ENCODE results near the gene HAGHL.

HAGHL gene

DNA sequence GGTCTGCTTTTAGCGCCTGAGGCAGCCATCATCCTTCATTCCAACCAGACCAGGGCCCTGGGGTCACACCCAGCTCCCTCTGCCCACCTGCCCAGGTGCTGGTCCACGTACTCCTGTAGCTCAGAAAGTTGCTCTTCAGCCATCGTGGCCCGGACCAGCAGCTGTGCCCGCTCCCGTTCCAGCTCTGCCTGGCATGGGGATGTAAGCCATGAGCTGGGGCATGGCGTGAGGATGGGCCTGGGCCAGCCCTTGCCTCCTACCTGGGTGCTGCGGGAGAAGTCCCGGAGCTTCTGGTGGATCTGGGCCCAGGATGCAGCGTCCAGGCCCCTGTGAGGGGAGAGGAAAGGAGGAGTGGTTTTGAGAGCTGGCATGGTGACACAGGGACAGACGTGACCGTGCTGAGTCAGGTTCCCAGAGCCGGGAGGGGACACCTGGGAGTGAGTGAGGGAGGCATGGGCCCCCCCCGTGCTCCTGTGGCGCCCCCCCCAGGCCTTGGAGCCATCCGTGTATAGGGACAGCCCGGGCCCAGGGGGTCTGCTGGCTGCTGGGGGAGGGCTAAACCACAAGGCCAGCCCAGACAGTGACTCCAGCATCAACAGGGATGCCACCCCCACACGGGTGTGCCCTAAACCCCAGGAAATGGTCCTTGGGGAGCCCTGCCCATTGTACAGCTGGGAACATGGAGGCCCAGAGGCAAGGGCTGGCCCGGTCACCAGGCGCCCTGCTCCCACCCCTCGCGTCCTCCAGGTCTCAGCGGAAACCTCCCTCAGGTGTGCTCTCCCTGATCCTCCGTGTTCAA lies 3.9 kb upstream of the HAGHL start:
- DNase-seq, result no peak

DNA sequence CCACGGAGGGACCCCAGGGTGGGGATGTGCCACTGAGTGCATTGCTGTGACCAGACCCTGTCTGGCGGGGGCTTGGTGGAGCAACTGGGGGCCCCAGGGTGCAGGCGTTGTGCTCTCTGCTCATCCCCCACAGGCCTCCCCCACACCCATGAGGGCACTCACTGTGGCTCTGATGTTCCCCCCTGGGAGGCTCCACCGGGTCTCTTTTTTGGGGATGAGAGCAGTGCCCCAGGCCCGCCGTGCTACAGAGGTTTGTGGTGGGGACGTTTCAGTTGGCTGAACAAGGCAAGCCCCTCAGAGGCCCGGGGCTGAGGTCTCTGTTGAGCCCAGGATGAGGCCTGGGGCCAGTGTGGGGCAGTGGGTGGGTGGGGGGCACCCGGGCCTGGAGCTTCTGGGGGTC lies 3.2 kb upstream of the HAGHL start:
- no peak for DNase-seq

DNA sequence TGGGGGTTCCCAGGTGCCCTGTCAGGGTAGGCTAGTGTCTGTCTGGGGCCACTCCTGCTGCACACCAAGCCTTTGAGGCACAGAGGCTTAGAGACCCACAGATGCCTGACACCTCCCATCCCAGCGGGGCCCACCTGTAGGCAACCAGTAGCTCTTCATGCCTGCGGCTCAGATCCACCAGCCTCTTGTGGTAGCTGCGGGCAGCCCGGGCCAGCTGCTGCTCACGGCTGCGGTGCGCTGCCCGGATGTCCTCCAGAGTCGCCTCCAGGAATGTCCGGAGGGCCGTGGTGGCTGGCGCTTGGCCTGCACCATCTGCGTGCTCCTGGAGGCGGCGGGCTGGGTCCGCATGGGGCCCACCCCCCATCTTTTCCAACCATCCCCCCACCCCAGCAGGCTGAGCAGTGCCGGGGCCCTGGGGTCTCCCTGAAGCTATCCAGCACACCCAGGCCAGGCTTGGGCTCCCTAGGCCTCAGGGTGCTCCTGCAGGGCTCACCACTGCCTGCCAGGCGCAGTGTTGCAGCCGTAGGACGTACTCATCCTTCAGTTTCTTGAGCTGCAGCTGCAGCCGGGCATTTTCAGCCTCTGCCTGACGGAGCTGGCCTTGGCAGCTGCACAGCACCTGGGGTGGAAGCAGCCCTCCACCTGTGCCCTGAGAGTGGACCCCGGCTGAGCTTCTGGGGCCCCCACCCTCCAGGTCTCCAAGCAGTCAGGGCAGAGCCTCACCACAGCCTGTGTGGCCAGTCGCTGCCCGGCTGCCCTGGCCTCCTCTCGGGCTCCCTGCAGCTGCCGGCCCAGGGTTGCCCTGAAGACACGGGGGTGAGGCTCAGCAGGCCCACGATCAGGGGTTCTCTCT lies 2.5 kb upstream of the HAGHL start:
- DNase-seq, result no peak

DNA sequence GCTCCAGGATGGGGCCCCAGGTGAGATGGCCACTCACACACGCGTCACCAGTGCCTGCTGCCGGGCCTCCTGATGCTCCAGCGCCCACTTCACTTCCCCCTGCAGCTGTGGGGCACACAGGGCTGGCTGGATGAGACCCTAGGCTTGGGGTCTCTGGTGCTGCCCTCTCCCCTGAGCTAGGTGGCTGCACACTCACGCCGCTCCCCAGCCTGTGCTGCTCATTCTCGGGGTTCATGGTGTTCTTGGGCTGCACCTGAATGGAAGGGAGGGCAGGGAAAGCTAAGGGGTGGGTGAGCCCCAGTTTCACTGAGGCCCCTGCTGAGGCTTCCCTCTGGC lies 1.9 kb upstream of the HAGHL start:
- DNase-seq, result no peak

DNA sequence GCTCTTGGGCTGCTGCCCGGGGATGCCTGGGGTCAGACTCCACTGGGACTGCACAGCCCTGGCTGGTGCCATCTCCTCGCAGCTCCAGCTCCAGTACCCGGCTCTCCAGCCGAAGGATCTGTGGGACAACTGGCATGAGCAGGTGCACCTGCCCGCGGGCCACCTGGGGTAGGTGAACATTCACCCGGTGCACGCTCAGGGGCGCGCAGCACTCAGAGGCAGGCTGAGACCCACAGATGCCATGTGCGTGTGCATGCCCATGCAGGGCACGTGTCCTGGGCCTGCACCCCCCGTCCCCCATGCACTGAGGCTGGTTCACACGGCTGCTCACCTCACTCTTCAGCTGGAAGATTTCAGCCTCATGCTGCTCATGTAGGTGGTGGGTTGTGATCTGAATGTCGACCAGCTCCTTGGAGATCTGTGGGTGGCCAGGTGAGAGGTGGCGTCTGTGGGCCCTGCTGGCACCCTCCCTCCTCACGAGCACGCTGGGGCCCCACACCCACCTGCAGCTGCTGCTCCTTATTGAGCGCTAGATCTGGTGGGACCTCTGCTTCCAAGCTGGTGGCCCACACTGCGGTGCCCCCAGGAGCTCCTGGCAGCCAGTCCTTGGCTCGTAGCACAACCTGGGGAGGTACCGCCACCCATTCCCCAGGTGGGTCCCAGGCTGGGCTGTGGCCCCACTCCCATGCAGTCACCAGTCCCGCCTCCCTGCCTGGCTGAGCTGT lies 1.3 kb upstream of the HAGHL start:
- no peak for DNase-seq

DNA sequence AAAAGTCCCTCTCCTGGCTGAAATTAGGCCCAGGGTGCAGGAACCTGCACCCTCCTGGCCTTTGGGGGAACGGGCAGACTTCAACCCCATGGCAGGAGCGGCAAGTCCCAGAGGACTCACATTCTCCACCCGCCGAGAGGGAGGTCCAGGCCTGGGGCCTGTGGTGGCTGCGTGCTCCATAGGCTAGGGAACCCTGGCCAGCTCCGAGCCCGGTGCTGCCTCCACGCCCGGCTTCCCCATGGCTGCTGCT lies 793 bp upstream of the HAGHL start:
- no peak for DNase-seq

DNA sequence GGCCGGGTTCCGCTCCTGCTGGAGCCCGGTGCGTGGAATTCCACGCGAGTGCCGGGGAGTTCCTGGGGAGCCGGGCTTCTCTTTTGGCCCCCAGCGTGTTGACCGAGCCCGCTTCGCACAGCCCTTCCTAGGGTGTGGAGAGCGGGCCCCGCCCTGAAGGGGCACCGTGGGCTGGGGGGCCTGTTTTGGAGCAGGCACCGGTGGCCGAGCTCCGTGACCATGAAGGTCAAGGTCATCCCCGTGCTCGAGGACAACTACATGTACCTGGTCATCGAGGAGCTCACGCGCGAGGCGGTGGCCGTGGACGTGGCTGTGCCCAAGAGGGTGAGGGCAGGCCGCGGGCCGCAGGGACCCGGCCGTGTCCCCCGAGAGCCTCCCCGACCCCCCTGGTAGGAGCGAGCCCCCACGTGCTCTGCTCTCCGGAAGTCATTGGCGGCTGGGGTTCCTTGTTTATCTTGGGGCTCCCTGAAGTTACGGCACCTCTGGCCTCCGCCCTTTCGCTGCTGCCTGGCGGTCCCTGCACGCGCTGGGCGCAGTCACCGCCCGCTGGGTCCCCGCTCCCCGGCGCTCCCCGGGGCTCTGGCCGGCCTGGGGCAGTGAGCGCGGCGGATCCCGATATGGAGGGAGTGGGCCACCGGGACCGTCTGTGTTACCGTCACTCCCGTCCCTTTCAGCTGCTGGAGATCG lies 528 bp downstream of the HAGHL start:
- peak; percentile 19 for DNase-seq

DNA sequence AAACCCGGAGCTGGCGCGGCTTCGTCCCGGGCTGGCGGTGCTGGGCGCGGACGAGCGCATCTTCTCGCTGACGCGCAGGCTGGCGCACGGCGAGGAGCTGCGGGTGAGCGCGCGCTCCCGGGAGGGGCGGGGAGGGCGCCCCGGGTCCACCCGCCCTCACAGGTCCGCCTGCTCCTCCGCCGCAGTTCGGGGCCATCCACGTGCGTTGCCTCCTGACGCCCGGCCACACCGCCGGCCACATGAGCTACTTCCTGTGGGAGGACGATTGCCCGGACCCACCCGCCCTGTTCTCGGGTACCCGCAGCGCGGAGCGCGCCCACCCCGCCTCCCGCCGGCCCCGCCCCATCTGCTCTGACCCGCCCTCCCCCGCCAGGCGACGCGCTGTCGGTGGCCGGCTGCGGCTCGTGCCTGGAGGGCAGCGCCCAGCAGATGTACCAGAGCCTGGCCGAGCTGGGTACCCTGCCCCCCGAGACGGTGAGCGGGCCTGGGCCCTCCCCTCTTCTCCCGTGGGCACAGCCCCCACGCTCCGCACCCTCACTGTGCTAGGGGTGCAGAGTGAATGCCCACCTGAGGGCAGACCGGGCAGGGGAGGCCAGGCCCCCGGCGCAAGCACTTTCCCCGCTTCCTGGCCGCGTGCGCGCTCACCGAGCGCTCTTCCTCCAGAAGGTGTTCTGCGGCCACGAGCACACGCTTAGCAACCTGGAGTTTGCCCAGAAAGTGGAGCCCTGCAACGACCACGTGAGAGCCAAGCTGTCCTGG lies 1.4 kb downstream of the HAGHL start:
- peak; percentile 53 for DNase-seq

DNA sequence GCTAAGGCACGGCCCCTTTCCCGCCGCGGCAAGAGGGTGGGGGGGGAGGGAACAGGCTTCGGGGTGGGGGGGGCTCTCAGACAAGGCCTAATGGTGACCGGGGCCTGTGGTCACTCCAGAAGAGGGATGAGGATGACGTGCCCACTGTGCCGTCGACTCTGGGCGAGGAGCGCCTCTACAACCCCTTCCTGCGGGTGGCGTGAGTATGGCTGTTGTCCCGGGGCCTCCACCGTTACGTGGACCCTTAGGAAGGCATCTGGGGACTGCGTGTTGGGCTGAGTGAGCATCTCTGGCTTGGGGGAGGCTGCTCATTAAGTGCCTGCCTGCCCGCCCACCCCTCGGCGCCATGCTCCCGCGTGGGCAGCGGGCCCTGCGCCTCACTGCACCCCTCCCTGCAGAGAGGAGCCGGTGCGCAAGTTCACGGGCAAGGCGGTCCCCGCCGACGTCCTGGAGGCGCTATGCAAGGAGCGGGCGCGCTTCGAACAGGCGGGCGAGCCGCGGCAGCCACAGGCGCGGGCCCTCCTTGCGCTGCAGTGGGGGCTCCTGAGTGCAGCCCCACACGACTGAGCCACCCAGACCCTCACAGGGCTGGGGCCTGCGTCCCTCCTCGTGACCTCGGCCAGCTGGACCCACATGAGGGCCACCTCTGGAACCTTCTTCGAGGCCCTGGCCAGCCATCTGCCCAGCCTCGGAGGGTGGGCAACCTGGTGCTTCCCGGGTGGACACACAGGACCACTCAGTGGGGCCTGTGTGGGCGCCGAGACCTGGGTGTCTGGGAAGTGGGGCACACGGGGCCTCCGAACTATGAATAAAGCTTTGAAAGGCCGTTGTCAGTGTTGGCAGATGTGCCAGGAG lies 2.2 kb downstream of the HAGHL start:
- no peak for DNase-seq

DNA sequence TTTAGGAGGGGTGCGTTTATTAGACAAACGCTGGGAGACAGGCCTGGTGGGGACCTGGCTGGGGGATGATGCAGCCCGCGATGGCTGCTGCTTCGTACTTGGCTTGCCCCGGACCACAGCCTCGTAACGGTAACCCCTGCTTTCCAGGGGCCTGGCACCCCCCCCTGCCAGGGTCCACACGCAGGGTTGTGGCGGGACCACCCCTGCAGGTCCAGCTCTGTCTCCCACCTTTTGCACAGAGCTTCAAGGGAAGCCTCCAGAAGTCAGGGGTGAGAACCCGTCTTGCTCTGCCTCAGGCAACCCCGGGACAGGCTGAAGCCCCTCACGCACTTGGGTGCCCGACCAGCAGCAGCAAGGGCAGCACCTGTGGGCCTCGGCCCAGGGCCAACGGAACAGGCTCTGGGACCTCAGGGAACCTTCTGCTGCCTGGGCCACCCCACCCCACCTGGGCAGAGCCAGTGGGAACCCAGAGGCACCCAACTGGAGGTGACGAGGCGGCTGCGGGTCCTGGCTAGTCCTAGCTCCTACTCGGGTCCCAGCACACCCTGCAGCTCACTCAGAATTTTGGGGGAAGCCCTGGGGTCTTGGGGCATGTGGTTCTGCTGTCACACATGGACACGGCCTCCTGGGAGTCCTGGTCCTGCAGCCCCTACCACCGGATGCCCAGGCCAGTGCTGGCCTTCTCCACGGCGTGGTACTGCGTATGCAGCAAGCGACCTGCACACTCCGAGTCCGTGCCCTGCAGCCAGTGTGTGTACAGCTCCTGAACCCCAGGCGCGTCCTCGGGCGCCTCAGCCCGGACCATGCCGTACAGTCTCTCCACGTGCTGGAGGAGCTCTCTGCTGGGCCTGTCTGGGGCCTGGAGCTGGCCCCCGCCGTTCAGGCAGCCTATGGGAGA lies 3.1 kb downstream of the HAGHL start:
- no peak for DNase-seq

DNA sequence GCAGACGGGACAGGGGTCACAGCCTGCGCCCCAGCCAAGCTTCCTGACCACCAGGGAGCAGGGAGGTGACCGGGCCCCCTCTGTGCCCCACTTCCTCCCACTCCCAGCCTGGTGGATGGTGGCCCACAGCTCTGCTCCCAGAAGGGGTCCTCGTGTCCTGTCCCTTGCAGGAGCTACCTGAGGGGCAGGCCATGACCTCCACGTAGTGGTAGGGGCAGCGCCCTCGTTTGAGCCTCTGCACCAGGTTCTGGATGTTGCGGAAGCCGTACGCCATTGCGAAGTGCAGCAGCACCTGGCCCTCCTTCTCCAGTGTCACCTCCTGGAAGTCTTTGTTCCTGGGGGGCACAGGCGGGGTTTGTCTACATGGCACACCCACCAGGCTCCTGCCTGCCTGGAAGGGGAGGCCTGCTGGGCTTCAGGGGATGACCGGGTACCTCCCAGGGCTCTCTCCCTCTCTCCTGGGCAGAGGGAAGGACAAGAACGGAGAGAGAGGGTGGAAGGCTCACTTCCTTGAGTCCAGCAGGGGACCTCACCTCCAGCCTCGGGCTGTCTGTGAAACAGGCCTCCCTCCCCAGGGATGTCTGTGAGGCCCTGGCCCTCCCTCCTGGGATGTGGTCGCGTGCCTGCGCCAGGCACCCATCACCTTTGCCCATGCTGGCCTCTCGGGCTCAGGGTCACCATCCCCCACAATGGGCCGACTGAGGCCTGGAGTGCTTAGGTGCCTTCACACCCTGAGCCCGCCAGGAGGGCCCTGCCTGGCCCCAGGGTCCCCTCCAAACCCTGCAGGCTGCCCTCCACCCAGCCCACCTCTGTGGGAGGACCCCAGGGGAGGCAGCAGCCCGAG lies 4.0 kb downstream of the HAGHL start:
- no peak for DNase-seq

DNA sequence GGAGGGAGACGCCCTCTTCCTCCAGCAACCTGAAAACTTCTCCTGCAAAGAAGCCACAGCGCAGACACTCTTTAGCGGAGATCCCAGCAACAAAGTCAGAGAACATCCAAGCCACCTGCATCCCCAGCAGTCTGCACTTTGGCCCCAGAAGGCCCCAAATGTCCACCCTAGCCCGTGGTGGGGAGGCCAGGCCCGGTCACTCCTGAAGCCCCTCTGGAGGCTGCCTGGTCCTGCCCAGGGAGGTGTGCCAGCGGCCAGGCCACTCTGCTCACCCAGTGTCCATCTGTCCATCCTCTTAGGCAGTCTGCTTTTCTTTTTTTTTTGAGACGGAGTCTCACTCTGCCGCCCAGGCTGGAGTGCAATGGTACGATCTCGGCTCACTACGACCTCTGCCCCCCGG lies 5.4 kb downstream of the HAGHL start:
- DNase-seq, result no peak

DNA sequence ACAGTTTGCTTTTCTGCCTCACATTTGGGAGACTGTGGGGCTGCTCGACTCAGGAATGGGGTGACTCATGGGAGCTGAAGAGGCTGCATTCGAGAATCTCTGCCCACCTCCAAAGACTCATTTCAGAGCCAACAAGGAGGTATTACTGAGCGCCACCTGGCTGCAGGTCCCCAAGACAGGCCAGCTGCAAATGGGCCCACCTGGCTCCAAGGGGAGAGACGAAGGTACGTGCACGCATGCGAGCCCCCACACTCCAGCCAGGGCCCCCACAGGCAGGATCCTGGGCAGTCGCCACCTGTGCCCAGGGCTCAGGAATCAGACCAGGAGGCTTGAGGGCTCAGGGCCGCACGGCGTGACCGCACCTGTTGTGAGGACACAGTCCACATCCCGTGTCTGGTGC lies 6.0 kb downstream of the HAGHL start:
- DNase-seq, result no peak

DNA sequence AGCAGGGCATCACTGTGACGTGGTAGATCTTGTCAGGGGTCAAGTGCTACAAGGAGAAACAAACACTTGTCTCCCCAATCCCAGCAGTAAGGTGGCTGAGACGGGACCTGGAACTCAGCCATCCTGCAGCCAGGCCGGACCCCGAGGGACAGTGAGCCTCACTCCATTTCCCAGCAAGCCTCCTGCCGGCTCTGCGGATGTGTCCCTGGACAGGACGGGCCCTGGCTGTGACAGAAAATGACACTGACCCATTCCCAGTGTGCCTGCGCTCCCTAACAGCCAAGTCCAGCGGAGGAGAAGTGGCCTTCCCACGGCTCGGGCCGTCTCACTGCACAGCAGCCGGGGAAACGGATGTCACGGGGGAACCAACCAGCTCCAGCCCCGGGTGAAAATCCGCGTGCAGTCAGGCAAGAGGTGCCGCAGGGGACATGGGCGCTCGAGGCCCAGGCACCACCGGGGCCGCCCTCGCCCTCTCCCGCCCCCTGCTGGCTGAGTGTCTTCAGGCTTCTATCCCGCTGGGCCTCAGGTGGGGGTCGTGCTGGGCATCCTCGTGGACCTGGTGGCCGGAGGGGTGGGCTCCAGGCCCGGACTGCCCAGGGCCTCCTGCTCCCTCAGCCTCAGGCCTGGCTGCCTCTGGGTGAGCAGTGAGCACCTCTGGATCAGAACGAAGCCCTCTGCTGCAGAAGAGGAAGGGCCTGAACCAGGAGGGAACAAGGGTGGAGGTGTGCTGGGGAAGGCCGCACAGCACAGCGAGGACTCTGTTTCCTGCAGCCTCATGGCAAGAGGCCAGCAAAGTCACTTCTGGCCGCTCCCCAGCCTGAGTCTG lies 6.7 kb downstream of the HAGHL start:
- DNase-seq, result peak; percentile 36

DNA sequence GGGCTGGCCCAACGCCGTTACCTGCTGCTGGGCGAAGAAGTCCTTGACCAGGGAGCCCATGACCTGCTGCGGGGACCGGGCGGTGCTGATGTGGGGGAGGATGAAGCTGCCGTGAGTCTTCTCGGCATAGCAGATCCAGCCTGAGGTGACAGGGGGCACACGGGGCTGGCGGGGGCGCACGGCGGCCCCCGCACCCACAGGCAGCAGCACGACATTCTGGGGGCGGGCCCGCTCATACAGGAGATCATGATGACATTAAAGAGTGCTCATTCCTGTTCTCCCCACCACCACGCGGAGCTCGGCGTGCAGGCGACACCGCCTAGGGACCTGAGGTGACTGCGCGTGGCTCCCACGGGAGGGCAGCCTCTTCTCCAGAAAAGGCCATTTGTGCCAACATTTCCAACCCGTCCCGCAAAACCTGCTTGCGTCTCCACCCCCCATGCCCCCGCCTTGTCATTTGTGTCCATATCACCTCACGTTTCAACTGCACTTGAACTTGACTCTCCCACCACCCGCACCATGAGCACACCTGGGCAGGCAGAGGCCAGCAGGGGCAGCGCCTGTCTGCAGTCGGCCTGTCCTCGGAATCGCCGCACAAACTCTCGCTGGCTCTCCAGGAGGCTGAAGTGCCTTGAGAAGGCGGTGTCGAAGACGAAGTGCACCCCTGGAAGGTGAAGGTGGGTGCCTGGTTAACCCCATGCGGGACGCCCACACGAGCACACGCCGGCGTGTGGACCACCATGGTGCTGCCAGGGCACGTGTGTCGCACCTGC lies 7.5 kb downstream of the HAGHL start:
- DNase-seq, result no peak

DNA sequence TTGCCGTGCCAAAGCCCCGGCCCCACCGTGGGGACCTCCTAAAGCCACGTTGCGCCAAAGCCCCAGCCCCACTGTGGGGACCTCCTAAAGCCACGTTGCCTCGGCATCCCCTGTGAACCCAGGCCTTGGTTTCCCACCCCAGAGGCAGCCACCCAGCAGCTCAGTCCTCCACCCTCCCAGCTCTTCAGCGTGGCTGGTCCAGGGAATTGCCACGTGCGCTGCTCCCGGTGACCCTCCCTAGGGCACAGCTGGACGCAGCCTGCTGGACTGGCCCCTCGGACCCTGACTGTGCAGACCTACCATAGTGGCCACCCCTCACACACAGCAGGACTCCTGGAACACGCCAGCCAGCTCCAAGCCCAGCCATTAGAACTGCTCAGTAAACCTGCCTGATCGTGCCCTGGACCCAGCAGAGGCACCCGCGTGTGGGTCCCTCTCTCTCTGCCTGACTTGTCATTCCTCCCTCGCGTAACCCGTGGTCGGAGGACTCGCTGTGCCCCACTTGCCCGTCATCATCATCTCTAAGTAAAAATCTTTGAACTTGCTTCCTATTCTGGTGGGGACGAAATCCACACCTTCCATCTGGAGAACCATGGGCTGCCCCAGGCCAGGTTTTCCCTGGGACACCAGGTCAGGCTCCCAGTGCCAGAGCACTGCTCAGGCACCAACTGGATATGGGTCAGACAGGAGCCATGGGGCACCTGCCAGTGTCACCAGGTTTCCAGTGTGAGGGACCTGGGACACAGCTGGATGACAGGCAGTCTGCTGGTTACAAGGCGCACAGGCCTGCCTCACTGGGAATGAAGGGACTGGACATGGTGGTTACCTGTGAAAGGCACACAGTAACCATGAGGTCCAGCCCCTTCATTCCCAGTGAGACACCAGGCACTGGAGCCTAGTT lies 8.3 kb downstream of the HAGHL start:
- DNase-seq, result no peak

DNA sequence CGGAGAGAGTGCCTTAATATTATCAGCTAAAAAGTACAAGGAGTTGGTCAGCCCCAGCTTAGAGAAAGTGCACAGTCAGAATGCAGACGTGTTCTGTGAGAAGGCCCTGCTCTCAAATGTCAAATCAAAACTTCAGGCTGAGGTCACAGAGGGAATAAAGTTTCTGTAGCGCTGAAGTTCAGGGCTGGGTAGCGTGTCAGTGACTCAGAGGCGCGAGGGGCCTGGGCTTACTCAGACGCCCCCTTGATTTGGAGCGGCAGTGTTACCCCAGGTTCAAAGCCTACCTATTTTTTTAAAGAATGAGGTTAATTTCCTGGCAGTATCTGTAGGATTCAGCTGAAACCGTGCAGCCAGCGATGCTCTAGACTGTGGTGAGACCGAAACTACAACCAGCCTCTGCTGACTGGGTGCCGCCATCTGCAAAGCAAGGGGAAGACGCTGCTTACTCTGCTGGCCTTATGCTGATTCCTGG lies 9.1 kb downstream of the HAGHL start:
- no peak for DNase-seq

Measured in T-helper 9 cell (primary cell).